Left renal pelvis (tissue), 4 donors: ENCODE measurements around the gene SLC27A4. TPM values are rescaled to one million over a fixed set of nuclear protein-coding genes. Genes with fewer than 3 reads are reported as not detected.

Experiments used
- DNase-seq, 4 donors: peaks; one replicate each; pipeline ENCODE4 v3.0.0-alpha.2; 2013; ENCODE audit warnings: low read depth in 4 of 4, low spot score in 3 of 4
- polyA plus RNA-seq, 4 donors: library from polyadenylated mRNA; unstranded; fragments of 120-200 nt; gene quantifications; one replicate each; pipeline ENCODE4 v1.2.1, GENCODE V29; 2013; ENCODE audit not compliant: insufficient read length in 4 of 4

SLC27A4 gene
- polyA plus RNA-seq, 4 donors, result 11.2 to 22.6 (median 16.7) TPM

- DNase-seq, result no peak
Measured at GRCh38 chr9:128390150-128390812, 50.0 kb downstream of the SLC27A4 start.

- DNase-seq, result no peak
Measured at GRCh38 chr9:128390813-128391711, 50.7 kb downstream of the SLC27A4 start.

- no peak for DNase-seq
Measured at GRCh38 chr9:128391956-128392301, 51.6 kb downstream of the SLC27A4 start.

DNA sequence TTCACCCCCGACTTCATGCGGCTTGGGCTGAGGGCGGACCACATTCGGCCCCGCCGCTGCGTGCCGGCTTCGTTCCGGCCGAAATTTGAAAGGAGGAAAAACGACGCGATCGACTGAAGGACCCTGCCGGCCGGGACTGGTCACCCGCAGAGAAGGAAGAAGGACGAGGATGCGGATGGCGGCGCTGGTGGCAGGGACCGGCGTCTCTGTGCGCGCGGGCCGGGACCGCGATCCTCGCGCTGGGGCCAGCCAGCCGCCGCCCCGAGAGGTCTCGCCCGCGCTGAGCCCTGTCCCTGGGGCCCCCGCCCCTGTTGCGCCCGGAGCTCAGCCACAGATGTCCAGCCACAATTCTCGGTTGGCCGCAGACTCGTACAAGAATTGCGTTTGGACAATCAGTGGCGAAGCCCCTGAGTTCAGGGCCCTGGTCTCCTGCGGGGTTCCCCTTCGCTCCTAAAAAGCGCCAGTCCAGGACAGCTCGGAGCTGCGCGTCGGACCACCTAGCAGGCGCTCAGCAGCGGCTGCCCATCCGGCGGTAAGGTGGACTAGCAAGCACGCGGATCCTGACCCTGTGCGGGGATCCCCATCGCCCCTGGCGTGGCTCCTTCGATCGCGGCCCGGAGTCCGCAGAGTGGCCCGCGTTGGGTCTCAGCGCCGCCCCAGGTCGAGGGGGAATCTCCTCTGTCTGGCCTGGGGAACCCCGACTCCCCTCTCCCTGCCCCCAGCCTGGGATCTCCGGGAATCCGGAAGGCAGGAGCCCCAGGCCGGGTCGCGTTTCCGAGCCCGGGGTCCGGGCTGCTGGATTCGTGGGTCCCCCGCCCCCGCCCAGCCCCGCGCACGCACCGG is 52.2 kb downstream of the SLC27A4 start:
- no peak for DNase-seq

GRCh38 chr9:128393145-128393775 is 52.9 kb downstream of the SLC27A4 start:
- no peak for DNase-seq

GRCh38 chr9:128393970-128394369 is 53.6 kb downstream of the SLC27A4 start:
- no peak for DNase-seq

DNA sequence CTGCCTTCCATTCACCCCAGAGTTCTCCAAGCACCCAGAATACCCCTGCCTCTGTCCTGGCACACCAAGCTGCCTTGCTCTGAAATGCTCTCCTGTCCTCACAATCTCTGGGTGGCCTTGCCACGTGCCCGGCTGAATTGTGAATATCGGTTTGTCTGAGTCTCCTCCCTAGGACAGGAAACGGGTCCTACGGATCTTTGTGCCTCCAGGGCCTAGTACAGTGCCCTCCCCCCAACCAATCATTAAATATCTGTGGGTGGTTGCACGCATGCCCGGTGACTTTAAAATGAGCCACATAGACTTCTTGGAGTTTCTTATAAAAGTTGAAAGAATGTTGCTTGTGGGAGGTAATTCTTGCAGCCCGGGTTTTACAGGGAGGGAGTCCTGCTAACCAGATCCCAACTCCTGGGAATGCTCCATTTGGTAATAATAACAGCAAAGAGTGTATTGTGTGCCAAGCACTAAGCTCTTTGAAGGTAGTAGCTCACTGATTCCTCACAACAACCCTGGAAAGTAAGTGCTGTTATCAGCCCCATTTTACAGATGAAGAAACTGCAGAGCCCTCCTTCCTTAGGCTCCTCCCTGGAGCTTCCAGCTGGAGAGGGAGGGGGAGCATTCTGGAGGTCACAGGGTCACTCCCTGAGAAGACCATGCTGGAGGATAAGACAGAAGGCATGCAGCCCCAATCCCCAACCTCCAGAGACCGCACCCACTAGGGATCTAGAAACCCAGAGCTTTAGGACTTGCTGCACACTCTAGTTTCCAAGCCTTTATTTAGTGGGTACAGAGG is 54.2 kb downstream of the SLC27A4 start:
- no peak for DNase-seq

GRCh38 chr9:128396970-128397613 is 56.8 kb downstream of the SLC27A4 start:
- DNase-seq, result no peak

GRCh38 chr9:128397831-128398230 is 57.5 kb downstream of the SLC27A4 start:
- no peak for DNase-seq

DNA sequence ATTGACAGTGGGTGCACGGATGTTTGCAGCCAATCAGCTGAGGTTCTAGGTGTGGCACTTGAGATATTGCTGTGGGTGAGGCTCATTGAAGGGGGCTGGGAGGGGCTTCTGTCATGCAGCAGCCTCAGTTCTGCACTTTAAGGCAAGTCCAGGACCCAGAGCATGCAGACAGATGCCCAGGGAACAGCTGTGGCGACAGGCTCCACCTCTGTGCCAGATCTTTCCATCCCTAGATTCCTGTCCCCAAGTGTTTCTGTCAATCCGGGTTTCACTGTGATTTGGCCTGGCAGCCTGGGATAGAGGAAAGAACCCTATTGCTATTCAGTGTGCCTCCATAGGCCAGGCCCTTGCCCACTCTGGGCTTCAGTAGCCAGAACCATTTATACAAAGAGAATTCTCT is 59.5 kb downstream of the SLC27A4 start:
- no peak for DNase-seq

DNA sequence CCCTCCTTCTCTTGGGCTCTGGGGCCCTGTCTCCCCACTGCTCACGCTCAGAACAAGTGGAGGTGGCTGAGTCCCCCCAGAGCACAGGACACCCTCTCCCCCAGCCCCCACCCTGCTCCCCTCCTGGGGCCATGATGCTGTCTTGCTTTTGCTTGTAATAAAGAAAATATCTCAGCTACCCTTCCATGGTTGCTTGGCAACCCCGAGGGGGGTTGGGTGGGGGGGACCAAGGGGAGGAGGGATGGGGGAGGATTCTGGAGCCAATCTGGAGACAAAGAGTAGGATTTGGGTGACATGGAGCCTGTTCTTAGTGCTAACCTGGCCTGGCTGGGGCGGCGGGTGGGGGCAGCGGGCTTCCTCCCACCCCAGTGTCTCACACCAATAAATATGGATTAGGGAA is 64.2 kb downstream of the SLC27A4 start:
- no peak for DNase-seq

- no peak for DNase-seq
Measured at GRCh38 chr9:128405077-128405779, 64.9 kb downstream of the SLC27A4 start.

GRCh38 chr9:128405780-128406171 is 65.4 kb downstream of the SLC27A4 start:
- no peak for DNase-seq

GRCh38 chr9:128406848-128407391 is 66.6 kb downstream of the SLC27A4 start:
- DNase-seq, result no peak

DNA sequence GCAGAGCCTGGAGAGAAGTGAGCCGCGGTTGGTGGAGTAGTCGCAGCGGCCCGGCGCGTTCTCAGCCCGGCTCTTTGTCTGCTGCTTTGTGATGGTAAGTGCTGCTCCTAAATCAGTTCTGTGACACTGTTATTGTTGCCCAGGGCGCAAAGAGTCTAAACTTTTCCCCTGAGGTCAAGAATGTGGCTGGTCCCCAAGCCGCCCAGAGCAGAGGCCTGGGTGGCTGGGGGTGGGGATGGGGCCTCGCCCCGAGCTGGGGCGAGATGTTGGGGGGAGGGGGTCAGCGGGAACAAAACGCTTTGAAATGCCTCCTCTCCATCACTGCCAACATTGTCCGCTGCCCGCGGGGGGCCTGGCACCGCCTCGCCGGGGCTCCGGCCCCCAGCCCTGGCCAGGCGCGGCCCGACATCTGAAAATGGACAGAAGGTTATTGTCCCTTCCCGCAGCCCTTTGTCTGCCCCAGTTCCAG is 68.7 kb downstream of the SLC27A4 start:
- no peak for DNase-seq

GRCh38 chr9:128409450-128409849 is 69.1 kb downstream of the SLC27A4 start:
- no peak for DNase-seq

GRCh38 chr9:128409978-128410377 is 69.7 kb downstream of the SLC27A4 start:
- no peak for DNase-seq
